GM23338 (cell line): ENCODE measurements around the gene CACNA1C. TPM values are rescaled to one million over a fixed set of nuclear protein-coding genes. Genes with fewer than 3 reads are reported as not detected.

ENCODE experiments used
- ATAC-seq: fragments of 200-7000 bp; cut with Tn5 transposase; 3 replicates; pipeline ENCODE4 v1.9.1; 2020
- DNase-seq: peaks from one replicate; pipeline ENCODE4 v3.0.0-alpha.2; 2015; ENCODE audit warnings: low spot score
- H2AFZ ChIP-seq: fragments of 200-600 bp; sonication (generic); 2 replicates; pipeline ENCODE4 v1.8.0; 2016; ENCODE audit warnings: antibody characterized with exemption, mild to moderate bottlenecking, moderate library complexity
- H3F3A ChIP-seq: fragments of 200-600 bp; sonication (generic); replicated peaks from 2 replicates; pipeline ENCODE4 v1.8.0; 2017; ENCODE audit warnings: antibody characterized with exemption, mixed run types, low read depth
- H3K27ac ChIP-seq: fragments of 200-600 bp; sonication (generic); 2 replicates; pipeline ENCODE4 v1.6.1; 2016; ENCODE audit warnings: low read depth
- H3K27me3 ChIP-seq: fragments of 200-600 bp; sonication (generic); 2 replicates; pipeline ENCODE4 v1.8.0; 2016; ENCODE audit warnings: mild to moderate bottlenecking, mixed run types, moderate library complexity; ENCODE audit not compliant: insufficient read depth
- H3K36me3 ChIP-seq: fragments of 200-600 bp; sonication (generic); 2 replicates; pipeline ENCODE4 v1.8.0; 2016; ENCODE audit warnings: mild to moderate bottlenecking; ENCODE audit not compliant: insufficient read depth
- H3K4me1 ChIP-seq: fragments of 200-600 bp; sonication (generic); 2 replicates; pipeline ENCODE4 v1.8.0; 2016; ENCODE audit warnings: mild to moderate bottlenecking, moderate library complexity; ENCODE audit not compliant: insufficient read depth
- H3K4me2 ChIP-seq: fragments of 200-600 bp; sonication (generic); 2 replicates; pipeline ENCODE4 v1.7.1; 2017; ENCODE audit warnings: mixed run types
- H3K4me3 ChIP-seq: fragments of 200-600 bp; sonication (generic); 2 replicates; pipeline ENCODE4 v1.6.1; 2016; ENCODE audit warnings: mixed run types
- H3K79me2 ChIP-seq: fragments of 200-600 bp; sonication (generic); replicated peaks from 2 replicates; pipeline ENCODE4 v1.8.0; 2017; ENCODE audit warnings: mild to moderate bottlenecking; ENCODE audit not compliant: insufficient read depth
- H3K9me2 ChIP-seq: fragments of 200-600 bp; sonication (generic); 2 replicates; pipeline ENCODE4 v1.8.0; 2017; ENCODE audit not compliant: insufficient read depth
- H4K20me1 ChIP-seq: fragments of 200-600 bp; sonication (generic); replicated peaks from 2 replicates; pipeline ENCODE4 v1.8.0; 2017; ENCODE audit warnings: mild to moderate bottlenecking; ENCODE audit not compliant: insufficient read depth
- H3K27ac Mint-ChIP-seq: 2 replicates; pipeline ENCODE4 v1.8.0; 2020; ENCODE audit warnings: inconsistent platforms, mild to moderate bottlenecking, moderate library complexity, mixed read lengths
- H3K27me3 Mint-ChIP-seq: 3 replicates; pipeline ENCODE4 v1.8.0; 2022; ENCODE audit warnings: low read depth, mild to moderate bottlenecking, moderate library complexity, mixed read lengths, inconsistent platforms; ENCODE audit not compliant: insufficient read depth, poor library complexity
- H3K36me3 Mint-ChIP-seq: 3 replicates; pipeline ENCODE4 v1.8.0; 2021; ENCODE audit warnings: low read depth, mild to moderate bottlenecking, inconsistent platforms, moderate library complexity, mixed read lengths
- H3K4me1 Mint-ChIP-seq: 3 replicates; pipeline ENCODE4 v1.8.0; 2020; ENCODE audit warnings: mild to moderate bottlenecking, inconsistent platforms, mixed read lengths
- H3K4me3 Mint-ChIP-seq: 3 replicates; pipeline ENCODE4 v1.8.0; 2021; ENCODE audit warnings: moderate library complexity, mild to moderate bottlenecking, inconsistent platforms, mixed read lengths
- H3K9me3 Mint-ChIP-seq: 3 replicates; pipeline ENCODE4 v1.8.0; 2020; ENCODE audit warnings: moderate library complexity, mild to moderate bottlenecking, inconsistent platforms, mixed read lengths
- CREB1 ChIP-seq: fragments of 250-450 bp; sonication (Bioruptor Pico); IDR thresholded peaks from 2 replicates; pipeline ENCODE4 v1.5.0; 2020; ENCODE audit warnings: low read depth, mild to moderate bottlenecking, moderate library complexity
- ETS1 ChIP-seq: IDR thresholded peaks from 2 replicates; pipeline ENCODE4 v1.6.1; 2016; ENCODE audit warnings: antibody characterized with exemption
- EZH2 ChIP-seq: fragments of 200-600 bp; sonication (generic); IDR thresholded peaks from one replicate; pipeline ENCODE4 v1.8.0; 2017; ENCODE audit warnings: antibody characterized with exemption, mild to moderate bottlenecking, low read depth; ENCODE audit not compliant: unreplicated experiment
- EZH2phosphoT487 ChIP-seq: fragments of 200-600 bp; sonication (generic); IDR thresholded peaks from one replicate; pipeline ENCODE4 v1.8.1; 2018; ENCODE audit warnings: antibody characterized with exemption; ENCODE audit not compliant: unreplicated experiment
- JUNB ChIP-seq: IDR thresholded peaks from one replicate; pipeline ENCODE4 v1.6.1; 2016; ENCODE audit warnings: antibody characterized with exemption; ENCODE audit not compliant: unreplicated experiment
- NANOG ChIP-seq: IDR thresholded peaks from 2 replicates; pipeline ENCODE4 v1.6.1; 2016; ENCODE audit warnings: antibody characterized with exemption, borderline replicate concordance
- POLR2AphosphoS5 ChIP-seq: IDR thresholded peaks from 2 replicates; pipeline ENCODE4 v1.6.1; 2016; ENCODE audit warnings: antibody characterized with exemption, low read depth
- REST ChIP-seq: IDR thresholded peaks from one replicate; pipeline ENCODE4 v1.6.1; 2018; ENCODE audit warnings: antibody characterized with exemption; ENCODE audit not compliant: unreplicated experiment
- STAT1 ChIP-seq: IDR thresholded peaks from one replicate; pipeline ENCODE4 v1.6.1; 2016; ENCODE audit warnings: antibody characterized with exemption; ENCODE audit not compliant: unreplicated experiment
- ZNF114 ChIP-seq: fragments of 250-450 bp; sonication (Bioruptor Pico); IDR thresholded peaks from 2 replicates; pipeline ENCODE4 v1.5.0; 2020; ENCODE audit warnings: mild to moderate bottlenecking, moderate library complexity
- ZNF331 ChIP-seq: fragments of 250-450 bp; sonication (Bioruptor Pico); IDR thresholded peaks from 2 replicates; pipeline ENCODE4 v1.5.0; 2020; ENCODE audit warnings: low read depth, mild to moderate bottlenecking, moderate library complexity
- polyA plus RNA-seq: library from polyadenylated mRNA; unstranded; fragments of >200 nt; fragmentation: Nextera tagmentation; extraction: Ambion mirVana; gene quantifications from 2 replicates; pipeline ENCODE4 v1.2.1, GENCODE V29; 2016
- total RNA-seq: library from RNA; depleted of rRNA; stranded (reverse); fragments of >200 nt; shearing (Covaris generic); gene quantifications from 2 replicates; pipeline ENCODE4 v1.2.3, GENCODE V29; 2014
- TF ChIP-seq, protein P1 (sequence below): fragments of 250-450 bp; sonication (Bioruptor Pico); IDR thresholded peaks from 2 replicates; pipeline ENCODE4 v1.5.0; 2020; ENCODE audit warnings: mild to moderate bottlenecking, moderate library complexity
- TF ChIP-seq, protein P2 (sequence below), 2 experiments: fragments of 200-600 bp in 1 of 2; sonication (generic) in 1 of 2; conservative IDR thresholded peaks; 2 replicates each; pipeline versions ENCODE4 v1.5.1 to v1.6.1; 2016 to 2017; ENCODE audit warnings: antibody characterized with exemption in 2 of 2, low read depth in 2 of 2, mild to moderate bottlenecking in 2 of 2, moderate library complexity in 1 of 2

CACNA1C gene
- total and polyA plus RNA-seq, 2 experiments from 2014 or later = 0.78 to 2.1 TPM

GRCh38 chr12:2211119-2211518 lies 158.3 kb downstream of the CACNA1C start:
- TF ChIP-seq, protein P1, sequence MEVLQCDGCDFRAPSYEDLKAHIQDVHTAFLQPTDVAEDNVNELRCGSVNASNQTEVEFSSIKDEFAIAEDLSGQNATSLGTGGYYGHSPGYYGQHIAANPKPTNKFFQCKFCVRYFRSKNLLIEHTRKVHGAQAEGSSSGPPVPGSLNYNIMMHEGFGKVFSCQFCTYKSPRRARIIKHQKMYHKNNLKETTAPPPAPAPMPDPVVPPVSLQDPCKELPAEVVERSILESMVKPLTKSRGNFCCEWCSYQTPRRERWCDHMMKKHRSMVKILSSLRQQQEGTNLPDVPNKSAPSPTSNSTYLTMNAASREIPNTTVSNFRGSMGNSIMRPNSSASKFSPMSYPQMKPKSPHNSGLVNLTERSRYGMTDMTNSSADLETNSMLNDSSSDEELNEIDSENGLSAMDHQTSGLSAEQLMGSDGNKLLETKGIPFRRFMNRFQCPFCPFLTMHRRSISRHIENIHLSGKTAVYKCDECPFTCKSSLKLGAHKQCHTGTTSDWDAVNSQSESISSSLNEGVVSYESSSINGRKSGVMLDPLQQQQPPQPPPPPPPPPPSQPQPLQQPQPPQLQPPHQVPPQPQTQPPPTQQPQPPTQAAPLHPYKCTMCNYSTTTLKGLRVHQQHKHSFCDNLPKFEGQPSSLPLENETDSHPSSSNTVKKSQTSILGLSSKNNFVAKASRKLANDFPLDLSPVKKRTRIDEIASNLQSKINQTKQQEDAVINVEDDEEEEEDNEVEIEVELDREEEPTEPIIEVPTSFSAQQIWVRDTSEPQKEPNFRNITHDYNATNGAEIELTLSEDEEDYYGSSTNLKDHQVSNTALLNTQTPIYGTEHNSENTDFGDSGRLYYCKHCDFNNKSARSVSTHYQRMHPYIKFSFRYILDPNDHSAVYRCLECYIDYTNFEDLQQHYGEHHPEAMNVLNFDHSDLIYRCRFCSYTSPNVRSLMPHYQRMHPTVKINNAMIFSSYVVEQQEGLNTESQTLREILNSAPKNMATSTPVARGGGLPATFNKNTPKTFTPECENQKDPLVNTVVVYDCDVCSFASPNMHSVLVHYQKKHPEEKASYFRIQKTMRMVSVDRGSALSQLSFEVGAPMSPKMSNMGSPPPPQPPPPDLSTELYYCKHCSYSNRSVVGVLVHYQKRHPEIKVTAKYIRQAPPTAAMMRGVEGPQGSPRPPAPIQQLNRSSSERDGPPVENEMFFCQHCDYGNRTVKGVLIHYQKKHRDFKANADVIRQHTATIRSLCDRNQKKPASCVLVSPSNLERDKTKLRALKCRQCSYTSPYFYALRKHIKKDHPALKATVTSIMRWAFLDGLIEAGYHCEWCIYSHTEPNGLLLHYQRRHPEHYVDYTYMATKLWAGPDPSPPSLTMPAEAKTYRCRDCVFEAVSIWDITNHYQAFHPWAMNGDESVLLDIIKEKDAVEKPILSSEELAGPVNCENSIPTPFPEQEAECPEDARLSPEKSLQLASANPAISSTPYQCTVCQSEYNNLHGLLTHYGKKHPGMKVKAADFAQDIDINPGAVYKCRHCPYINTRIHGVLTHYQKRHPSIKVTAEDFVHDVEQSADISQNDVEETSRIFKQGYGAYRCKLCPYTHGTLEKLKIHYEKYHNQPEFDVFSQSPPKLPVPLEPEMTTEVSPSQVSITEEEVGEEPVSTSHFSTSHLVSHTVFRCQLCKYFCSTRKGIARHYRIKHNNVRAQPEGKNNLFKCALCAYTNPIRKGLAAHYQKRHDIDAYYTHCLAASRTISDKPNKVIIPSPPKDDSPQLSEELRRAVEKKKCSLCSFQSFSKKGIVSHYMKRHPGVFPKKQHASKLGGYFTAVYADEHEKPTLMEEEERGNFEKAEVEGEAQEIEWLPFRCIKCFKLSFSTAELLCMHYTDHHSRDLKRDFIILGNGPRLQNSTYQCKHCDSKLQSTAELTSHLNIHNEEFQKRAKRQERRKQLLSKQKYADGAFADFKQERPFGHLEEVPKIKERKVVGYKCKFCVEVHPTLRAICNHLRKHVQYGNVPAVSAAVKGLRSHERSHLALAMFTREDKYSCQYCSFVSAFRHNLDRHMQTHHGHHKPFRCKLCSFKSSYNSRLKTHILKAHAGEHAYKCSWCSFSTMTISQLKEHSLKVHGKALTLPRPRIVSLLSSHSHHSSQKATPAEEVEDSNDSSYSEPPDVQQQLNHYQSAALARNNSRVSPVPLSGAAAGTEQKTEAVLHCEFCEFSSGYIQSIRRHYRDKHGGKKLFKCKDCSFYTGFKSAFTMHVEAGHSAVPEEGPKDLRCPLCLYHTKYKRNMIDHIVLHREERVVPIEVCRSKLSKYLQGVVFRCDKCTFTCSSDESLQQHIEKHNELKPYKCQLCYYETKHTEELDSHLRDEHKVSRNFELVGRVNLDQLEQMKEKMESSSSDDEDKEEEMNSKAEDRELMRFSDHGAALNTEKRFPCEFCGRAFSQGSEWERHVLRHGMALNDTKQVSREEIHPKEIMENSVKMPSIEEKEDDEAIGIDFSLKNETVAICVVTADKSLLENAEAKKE (CRISPR knock-in tag) = no peak
- TF ChIP-seq EZH2phosphoT487 (no peak), REST (no peak), JUNB (no peak), ETS1 (no peak), ZNF331 (CRISPR knock-in tag) (no peak), POLR2AphosphoS5 (no peak), CREB1 (CRISPR knock-in tag) (no peak), EZH2 (no peak), NANOG (no peak), ZNF114 (CRISPR knock-in tag) (no peak), STAT1 (no peak)
- TF ChIP-seq, protein P2, sequence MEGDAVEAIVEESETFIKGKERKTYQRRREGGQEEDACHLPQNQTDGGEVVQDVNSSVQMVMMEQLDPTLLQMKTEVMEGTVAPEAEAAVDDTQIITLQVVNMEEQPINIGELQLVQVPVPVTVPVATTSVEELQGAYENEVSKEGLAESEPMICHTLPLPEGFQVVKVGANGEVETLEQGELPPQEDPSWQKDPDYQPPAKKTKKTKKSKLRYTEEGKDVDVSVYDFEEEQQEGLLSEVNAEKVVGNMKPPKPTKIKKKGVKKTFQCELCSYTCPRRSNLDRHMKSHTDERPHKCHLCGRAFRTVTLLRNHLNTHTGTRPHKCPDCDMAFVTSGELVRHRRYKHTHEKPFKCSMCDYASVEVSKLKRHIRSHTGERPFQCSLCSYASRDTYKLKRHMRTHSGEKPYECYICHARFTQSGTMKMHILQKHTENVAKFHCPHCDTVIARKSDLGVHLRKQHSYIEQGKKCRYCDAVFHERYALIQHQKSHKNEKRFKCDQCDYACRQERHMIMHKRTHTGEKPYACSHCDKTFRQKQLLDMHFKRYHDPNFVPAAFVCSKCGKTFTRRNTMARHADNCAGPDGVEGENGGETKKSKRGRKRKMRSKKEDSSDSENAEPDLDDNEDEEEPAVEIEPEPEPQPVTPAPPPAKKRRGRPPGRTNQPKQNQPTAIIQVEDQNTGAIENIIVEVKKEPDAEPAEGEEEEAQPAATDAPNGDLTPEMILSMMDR (conservative IDR thresholded peaks at IDR 0.05; ENCODE audit: low read depth in 2 of 2) = no peak
- no peak overlapping the region for H3K4me2 ChIP-seq
- H3K79me2 ChIP-seq = no peaks in the 10 kb centered on the region
- Mint-ChIP-seq H3K4me1 (peaks cover 13% of the 10 kb centered on the region), H3K9me3 (no peaks in the 10 kb centered on the region), H3K27ac (no peak overlapping the region), H3K4me3 (no peak overlapping the region), H3K36me3 (no peaks in the 10 kb centered on the region), H3K27me3 (peaks cover 4% of the 10 kb centered on the region)
- no peak overlapping the region for H3K4me3 ChIP-seq
- H3K36me3 ChIP-seq = no peaks in the 10 kb centered on the region
- H2AFZ ChIP-seq = no peak overlapping the region
- H3F3A ChIP-seq = no peaks in the 10 kb centered on the region
- H3K27me3 ChIP-seq = no peaks in the 10 kb centered on the region
- H3K9me2 ChIP-seq = no peaks in the 10 kb centered on the region
- ATAC-seq (no peak), DNase-seq (no peak)
- H3K27ac ChIP-seq = no peak overlapping the region
- H3K4me1 ChIP-seq = peaks cover 9% of the 10 kb centered on the region; the same call in 1 of the 2 replicates
- H4K20me1 ChIP-seq = no peaks in the 10 kb centered on the region
